Left ventricle myocardium inferior (tissue), 1 donor: ENCODE measurements around the gene MDM4. TPM values are rescaled to one million over a fixed set of nuclear protein-coding genes. Genes with fewer than 3 reads are reported as not detected.
A peak's percentile ranks its signal among the peaks of the same experiment; 100 is the strongest.

Experiments
- DNase-seq: peaks from one replicate; pipeline ENCODE4 v3.0.0-alpha.2; 2020
- H3K27ac ChIP-seq: fragments of 200-600 bp; replicated peaks from 2 replicates; pipeline ENCODE4 v1.8.0; 2021
- H3K27me3 ChIP-seq: fragments of 200-600 bp; 2 replicates; pipeline ENCODE4 v1.8.0; 2021; ENCODE audit warnings: low read depth
- H3K36me3 ChIP-seq: fragments of 200-600 bp; 2 replicates; pipeline ENCODE4 v1.8.0; 2021
- H3K4me1 ChIP-seq: fragments of 200-600 bp; 2 replicates; pipeline ENCODE4 v1.8.0; 2021
- H3K4me3 ChIP-seq: fragments of 200-600 bp; 2 replicates; pipeline ENCODE4 v1.8.0; 2021; ENCODE audit warnings: mild to moderate bottlenecking, moderate library complexity
- H3K9me3 ChIP-seq: fragments of 200-600 bp; replicated peaks from 2 replicates; pipeline ENCODE4 v1.8.0; 2021
- intact Hi-C: fragments of 100-400 bp; cut with micrococcal nuclease; formaldehyde crosslinking; loops from one replicate; pipeline ENCODE4 v1.11.0; 2022
- total RNA-seq: library from RNA; stranded (reverse); fragmentation: NEBNext Ultra II Directional; extraction: Animal tissue kit (Norgen Biotek cat#: 25700); gene quantifications from one replicate; pipeline ENCODE4 v1.2.1, GENCODE V29; 2021
- TF ChIP-seq, protein P1 (sequence below): fragments of 200-600 bp; IDR thresholded peaks from 2 replicates; pipeline ENCODE4 v1.8.0; 2021; ENCODE audit warnings: antibody characterized with exemption, mild to moderate bottlenecking, borderline replicate concordance
- donor health status: DM: no; HTN: yes; CAD: no; lungs with severe emphysema.

Gene MDM4
- total RNA-seq, 1 donor from 2014 or later, result 29.3 TPM

DNA sequence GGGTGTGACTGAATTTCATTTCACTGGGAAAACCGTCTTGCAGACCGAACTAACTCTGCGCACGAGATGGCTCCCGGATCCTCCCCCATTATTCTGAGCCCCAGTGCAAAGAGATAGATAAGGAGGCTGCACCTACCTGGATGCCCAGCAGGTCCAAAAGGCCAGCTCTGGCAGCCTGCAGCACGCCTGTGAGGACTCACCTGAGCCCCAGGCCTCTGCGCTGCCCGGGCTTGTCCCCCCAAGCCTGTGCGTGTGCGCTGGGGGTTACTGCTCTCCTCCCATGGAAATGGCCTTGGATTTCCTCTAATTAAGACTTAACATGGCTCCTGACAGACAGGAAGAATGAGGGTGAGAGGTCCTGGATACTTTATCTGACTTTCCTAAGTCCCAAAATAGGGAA lies 83.4 kb downstream of the MDM4 start:
- intact Hi-C loops, result no loop called here
- no peak overlapping the region for H3K4me3 ChIP-seq
- peaks cover 75% of the 10 kb centered on the region for H3K27me3 ChIP-seq
- DNase-seq, result no peak
- no peak overlapping the region for H3K27ac ChIP-seq
- H3K36me3 ChIP-seq, result no peaks in the 10 kb centered on the region
- H3K4me1 ChIP-seq, result no peaks in the 10 kb centered on the region
- no peaks in the 10 kb centered on the region for H3K9me3 ChIP-seq
- TF ChIP-seq, protein P1, sequence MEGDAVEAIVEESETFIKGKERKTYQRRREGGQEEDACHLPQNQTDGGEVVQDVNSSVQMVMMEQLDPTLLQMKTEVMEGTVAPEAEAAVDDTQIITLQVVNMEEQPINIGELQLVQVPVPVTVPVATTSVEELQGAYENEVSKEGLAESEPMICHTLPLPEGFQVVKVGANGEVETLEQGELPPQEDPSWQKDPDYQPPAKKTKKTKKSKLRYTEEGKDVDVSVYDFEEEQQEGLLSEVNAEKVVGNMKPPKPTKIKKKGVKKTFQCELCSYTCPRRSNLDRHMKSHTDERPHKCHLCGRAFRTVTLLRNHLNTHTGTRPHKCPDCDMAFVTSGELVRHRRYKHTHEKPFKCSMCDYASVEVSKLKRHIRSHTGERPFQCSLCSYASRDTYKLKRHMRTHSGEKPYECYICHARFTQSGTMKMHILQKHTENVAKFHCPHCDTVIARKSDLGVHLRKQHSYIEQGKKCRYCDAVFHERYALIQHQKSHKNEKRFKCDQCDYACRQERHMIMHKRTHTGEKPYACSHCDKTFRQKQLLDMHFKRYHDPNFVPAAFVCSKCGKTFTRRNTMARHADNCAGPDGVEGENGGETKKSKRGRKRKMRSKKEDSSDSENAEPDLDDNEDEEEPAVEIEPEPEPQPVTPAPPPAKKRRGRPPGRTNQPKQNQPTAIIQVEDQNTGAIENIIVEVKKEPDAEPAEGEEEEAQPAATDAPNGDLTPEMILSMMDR, result no peak

DNA sequence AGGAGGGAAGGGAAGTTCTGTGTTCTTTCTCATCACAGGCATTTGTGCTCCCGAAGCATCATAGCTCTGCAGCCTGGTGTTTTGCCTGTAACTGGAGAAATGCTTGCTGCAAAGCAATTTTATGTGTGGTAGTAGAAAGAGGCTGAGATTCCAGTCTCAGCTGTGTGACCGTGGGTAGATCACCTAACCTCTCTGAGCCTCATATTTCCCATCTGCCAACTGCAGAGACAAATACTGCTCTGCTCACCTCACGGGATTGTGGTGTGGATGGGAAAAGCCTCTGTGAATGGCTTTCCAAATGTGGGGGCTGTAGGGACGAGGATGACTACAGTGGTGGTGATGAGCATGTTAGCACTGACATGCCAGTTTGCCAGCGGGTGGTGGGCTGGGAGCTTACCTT lies 84.0 kb downstream of the MDM4 start:
- intact Hi-C loops, result no loop called here
- Histone ChIP-seq H3K4me1 (no peaks in the 10 kb centered on the region), H3K9me3 (no peaks in the 10 kb centered on the region), H3K27ac (no peak overlapping the region), H3K27me3 (peaks cover 81% of the 10 kb centered on the region), H3K36me3 (no peaks in the 10 kb centered on the region), H3K4me3 (no peak overlapping the region)
- TF ChIP-seq, protein P1, result no peak
- DNase-seq, result no peak

DNA sequence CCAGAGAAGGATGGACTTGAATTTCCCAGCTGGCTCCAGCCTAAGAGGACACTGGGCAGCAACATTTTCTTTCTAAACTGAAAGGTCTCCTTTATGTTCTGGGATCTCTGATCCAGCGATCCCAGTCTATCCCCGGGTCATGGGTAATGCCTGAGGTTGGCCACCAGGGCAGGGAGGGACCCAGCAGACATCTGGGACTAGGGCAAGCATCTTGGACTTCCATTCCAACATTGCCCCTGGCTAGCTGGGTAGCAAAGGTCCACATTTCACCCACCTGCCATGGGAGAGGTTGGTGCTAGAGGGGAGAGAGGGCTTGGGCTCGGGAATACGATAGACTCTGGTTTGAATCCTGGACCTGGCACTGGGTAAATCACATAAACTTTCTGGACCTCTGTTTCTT lies 84.8 kb downstream of the MDM4 start:
- no peaks in the 10 kb centered on the region for H3K36me3 ChIP-seq
- H3K27me3 ChIP-seq, result peaks cover 89% of the 10 kb centered on the region
- TF ChIP-seq, protein P1, result peak; percentile 17
- no peaks in the 10 kb centered on the region for H3K9me3 ChIP-seq
- no peak overlapping the region for H3K27ac ChIP-seq
- H3K4me1 ChIP-seq, result no peaks in the 10 kb centered on the region
- DNase-seq, result no peak
- H3K4me3 ChIP-seq, result no peak overlapping the region
- intact Hi-C loops, result no loop called here

DNA sequence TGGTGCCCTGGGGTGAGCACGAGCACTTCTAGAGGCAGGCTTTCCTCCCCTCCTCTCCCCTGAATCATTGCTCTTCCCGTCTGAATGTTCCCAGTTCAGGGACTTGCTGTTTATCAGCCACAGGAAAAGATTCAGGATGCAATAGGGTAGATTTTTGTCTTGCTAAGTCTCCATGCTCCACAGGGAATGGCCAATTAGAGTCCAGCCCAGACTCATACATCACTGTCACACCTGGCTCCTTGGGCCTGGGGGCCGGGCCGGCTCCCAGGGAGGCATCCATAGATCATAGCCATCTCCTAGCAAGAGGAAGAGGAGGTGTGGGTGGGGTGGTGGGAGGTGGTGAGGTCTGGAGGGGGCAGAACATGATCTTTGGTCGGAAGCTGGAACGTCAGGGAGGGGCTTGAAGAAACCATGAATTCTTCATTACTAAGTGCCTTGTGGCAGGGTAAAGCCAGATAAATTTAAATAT lies 85.9 kb downstream of the MDM4 start:
- Histone ChIP-seq H3K9me3 (no peaks in the 10 kb centered on the region), H3K27me3 (peaks cover 97% of the 10 kb centered on the region), H3K4me3 (no peak overlapping the region), H3K36me3 (no peaks in the 10 kb centered on the region), H3K4me1 (no peaks in the 10 kb centered on the region), H3K27ac (no peak overlapping the region)
- intact Hi-C loops, result no loop called here
- no peak for DNase-seq
- TF ChIP-seq, protein P1, result no peak

DNA sequence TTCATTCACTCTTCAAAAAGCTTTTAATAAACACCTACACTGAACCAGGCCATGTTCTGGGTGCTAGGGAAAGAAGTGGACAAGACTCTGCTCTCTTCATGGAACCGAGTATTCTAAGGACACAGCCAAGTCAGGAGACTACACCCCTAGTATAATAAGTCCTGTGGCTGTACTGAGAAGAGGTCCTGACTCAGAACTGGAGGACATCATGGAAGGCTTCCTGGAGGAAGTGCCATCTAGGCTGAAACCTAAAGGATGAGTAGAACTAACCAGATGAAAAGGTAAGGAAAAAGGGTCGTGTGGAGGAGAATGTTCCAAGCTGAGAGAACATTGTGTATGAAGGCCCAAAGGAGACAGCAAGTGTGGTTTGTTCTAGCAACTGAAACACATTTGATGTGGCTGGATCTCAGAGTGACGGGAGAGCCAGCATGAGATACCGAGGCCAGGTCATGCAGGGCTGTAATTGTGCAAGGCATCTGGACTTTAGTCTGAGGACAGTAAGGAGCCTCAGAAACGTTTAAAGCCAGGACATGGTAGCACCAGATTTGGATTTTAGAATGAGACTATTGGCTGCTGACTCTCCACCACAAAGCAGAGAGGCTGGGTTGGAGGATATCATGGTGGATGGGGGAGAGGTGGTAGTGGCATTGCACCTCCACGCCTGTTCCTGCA lies 86.8 kb downstream of the MDM4 start:
- no peak overlapping the region for H3K27ac ChIP-seq
- no peaks in the 10 kb centered on the region for H3K9me3 ChIP-seq
- peaks cover 97% of the 10 kb centered on the region for H3K27me3 ChIP-seq
- DNase-seq, result no peak
- H3K36me3 ChIP-seq, result no peaks in the 10 kb centered on the region
- no peak overlapping the region for H3K4me3 ChIP-seq
- intact Hi-C loops, result no loop called here
- H3K4me1 ChIP-seq, result no peaks in the 10 kb centered on the region
- TF ChIP-seq, protein P1, result no peak
